Measurements from ENCODE around the gene CDKAL1.
"Not testable (repeated sequence)": the region's sequence is repeated elsewhere in the genome, so short reads cannot be mapped to it uniquely, and the experiment has no call there.

Gene CDKAL1

GRCh38 chr6:20534295-20535262 is at the start of gene CDKAL1:
CDKAL1 (plus strand) TSS chr6:20534457; CDS start chr6:20546351, 11,894 bp downstream.
- in situ Hi-C loops (cut with MboI; ENCODE audit: low sequenced_read_pairs), result no loop called here

GRCh38 chr6:20486641-20487040 is 47.6 kb upstream of the CDKAL1 start:
- in situ Hi-C loops (cut with MboI; ENCODE audit: low sequenced_read_pairs), result no loop called here

GRCh38 chr6:20487669-20488375 is 46.4 kb upstream of the CDKAL1 start:
- in situ Hi-C loops (cut with MboI; ENCODE audit: low sequenced_read_pairs), result no loop called here

- in situ Hi-C loops (cut with MboI; ENCODE audit: low sequenced_read_pairs), result no loop called here
Observed at GRCh38 chr6:20490591-20490990, 43.7 kb upstream of the CDKAL1 start.

GRCh38 chr6:20492099-20492498 is 42.2 kb upstream of the CDKAL1 start:
- in situ Hi-C loops (cut with MboI; ENCODE audit: low sequenced_read_pairs), result no loop called here

- in situ Hi-C loops (cut with MboI; ENCODE audit: low sequenced_read_pairs), result no loop called here
Observed at GRCh38 chr6:20497216-20498040, 36.8 kb upstream of the CDKAL1 start.

- in situ Hi-C loops (cut with MboI; ENCODE audit: low sequenced_read_pairs), result no loop called here
Observed at GRCh38 chr6:20498041-20498385, 36.2 kb upstream of the CDKAL1 start.

GRCh38 chr6:20509212-20509611 is 25.0 kb upstream of the CDKAL1 start:
- in situ Hi-C loops (cut with MboI; ENCODE audit: low sequenced_read_pairs), result no loop called here

- in situ Hi-C loops (cut with MboI; ENCODE audit: low sequenced_read_pairs), result no loop called here
Observed at GRCh38 chr6:20511852-20512251, 22.4 kb upstream of the CDKAL1 start.

- in situ Hi-C loops (cut with MboI; ENCODE audit: low sequenced_read_pairs), result not testable (repeated sequence)
Observed at GRCh38 chr6:20525208-20525607, 9.0 kb upstream of the CDKAL1 start.

GRCh38 chr6:20529086-20529448 is 5.2 kb upstream of the CDKAL1 start:
- in situ Hi-C loops (cut with MboI; ENCODE audit: low sequenced_read_pairs), result not testable (repeated sequence)

GRCh38 chr6:20532881-20533280 is 1.4 kb upstream of the CDKAL1 start:
- in situ Hi-C loops (cut with MboI; ENCODE audit: low sequenced_read_pairs), result no loop called here

GRCh38 chr6:20533746-20534294 is 437 bp upstream of the CDKAL1 start:
- in situ Hi-C loops (cut with MboI; ENCODE audit: low sequenced_read_pairs), result no loop called here

GRCh38 chr6:20538131-20538662 is 3.9 kb downstream of the CDKAL1 start:
- in situ Hi-C loops (cut with MboI; ENCODE audit: low sequenced_read_pairs), result no loop called here

GRCh38 chr6:20538907-20539306 is 4.7 kb downstream of the CDKAL1 start:
- in situ Hi-C loops (cut with MboI; ENCODE audit: low sequenced_read_pairs), result no loop called here

- in situ Hi-C loops (cut with MboI; ENCODE audit: low sequenced_read_pairs), result no loop called here
Observed at GRCh38 chr6:20539387-20539786, 5.1 kb downstream of the CDKAL1 start.

GRCh38 chr6:20540683-20541082 is 6.4 kb downstream of the CDKAL1 start:
- in situ Hi-C loops (cut with MboI; ENCODE audit: low sequenced_read_pairs), result no loop called here

- in situ Hi-C loops (cut with MboI; ENCODE audit: low sequenced_read_pairs), result no loop called here
Observed at GRCh38 chr6:20541382-20541781, 7.1 kb downstream of the CDKAL1 start.

- in situ Hi-C loops (cut with MboI; ENCODE audit: low sequenced_read_pairs), result no loop called here
Observed at GRCh38 chr6:20542927-20543602, 8.8 kb downstream of the CDKAL1 start.

GRCh38 chr6:20548264-20548663 is 14.0 kb downstream of the CDKAL1 start:
- in situ Hi-C loops (cut with MboI; ENCODE audit: low sequenced_read_pairs), result no loop called here

Data from hTERT RPE-1 (cell line).